DND-41 (cell line): ENCODE results near the gene AP1G2.

Experiments used
- ATAC-seq: fragments of 200-7000 bp; cut with Tn5 transposase; 3 replicates; pipeline ENCODE4 v1.9.1; 2021; ENCODE audit warnings: low read depth; ENCODE audit not compliant: insufficient read depth
- DNase-seq: peaks from one replicate; pipeline ENCODE4 v3.0.0-alpha.2; 2020
- H2AFZ ChIP-seq: 2 replicates; pipeline ENCODE4 v1.6.0; 2012; ENCODE audit warnings: low read depth, low read length
- H3K27ac ChIP-seq: 2 replicates; pipeline ENCODE4 v1.5.1; 2012; ENCODE audit warnings: low read length, inconsistent platforms
- H3K27me3 ChIP-seq: fragments of 200-600 bp; sonication (generic); 2 replicates; pipeline ENCODE4 v1.6.0; 2012; ENCODE audit warnings: low read length, mild to moderate bottlenecking, inconsistent platforms; ENCODE audit not compliant: insufficient read depth, poor library complexity
- H3K36me3 ChIP-seq: 2 replicates; pipeline ENCODE4 v1.5.1; 2012; ENCODE audit warnings: low read length, inconsistent platforms; ENCODE audit not compliant: insufficient read depth
- H3K4me1 ChIP-seq: 2 replicates; pipeline ENCODE4 v1.5.1; 2012; ENCODE audit warnings: mild to moderate bottlenecking, low read length; ENCODE audit not compliant: insufficient read depth
- H3K4me2 ChIP-seq: 2 replicates; pipeline ENCODE4 v1.6.0; 2012; ENCODE audit warnings: mild to moderate bottlenecking, moderate library complexity, low read length, inconsistent platforms; ENCODE audit not compliant: insufficient read depth
- H3K4me3 ChIP-seq, 2 experiments: fragments of 200-600 bp in 1 of 2; shearing (Covaris generic) in 1 of 2; 2 replicates each; pipeline ENCODE4 v1.5.1; 2012 to 2016; ENCODE audit warnings: inconsistent platforms in 2 of 2, low read length in 2 of 2, mild to moderate bottlenecking in 2 of 2, low read depth in 1 of 2, moderate library complexity in 1 of 2
- H3K79me2 ChIP-seq: 2 replicates; pipeline ENCODE4 v1.6.0; 2012; ENCODE audit warnings: low read length, inconsistent platforms; ENCODE audit not compliant: insufficient read depth
- H3K9ac ChIP-seq: 2 replicates; pipeline ENCODE4 v1.6.0; 2012; ENCODE audit warnings: low read depth, mild to moderate bottlenecking, inconsistent platforms, low read length, moderate library complexity
- H3K9me3 ChIP-seq: 2 replicates; pipeline ENCODE4 v1.5.1; 2012; ENCODE audit warnings: low read length, moderate library complexity, mild to moderate bottlenecking, inconsistent platforms; ENCODE audit not compliant: insufficient read depth, severe bottlenecking
- H4K20me1 ChIP-seq: 2 replicates; pipeline ENCODE4 v1.6.0; 2012; ENCODE audit warnings: low read length; ENCODE audit not compliant: insufficient read depth
- CTCF ChIP-seq: IDR thresholded peaks from 2 replicates; pipeline ENCODE4 v1.5.1; 2012; ENCODE audit warnings: borderline replicate concordance, low read length, moderate library complexity, mild to moderate bottlenecking; ENCODE audit not compliant: poor library complexity, severe bottlenecking; ENCODE audit errors: extremely low read depth
- EZH2 ChIP-seq: IDR thresholded peaks from 3 replicates; pipeline ENCODE4 v1.6.1; 2012; ENCODE audit warnings: borderline replicate concordance, low read depth, mild to moderate bottlenecking, moderate library complexity, low read length, inconsistent platforms; ENCODE audit not compliant: severe bottlenecking

AP1G2 gene

GRCh38 chr14:23563473-23564180, 4.0 kb downstream of the AP1G2 start:
- no peak overlapping the region for H3K9ac ChIP-seq
- H3K27me3 ChIP-seq, result no peaks in the 10 kb centered on the region
- H3K79me2 ChIP-seq, result peaks cover 19% of the 10 kb centered on the region
- no peak overlapping the region for H3K4me3 ChIP-seq
- H3K36me3 ChIP-seq, result peaks cover 80% of the 10 kb centered on the region
- no peaks in the 10 kb centered on the region for H3K9me3 ChIP-seq
- no peak overlapping the region for H2AFZ ChIP-seq
- H3K4me2 ChIP-seq, result no peak overlapping the region
- peaks cover 27% of the 10 kb centered on the region for H3K4me1 ChIP-seq
- no peak for DNase-seq
- ATAC-seq, result no peak
- H4K20me1 ChIP-seq, result peaks cover 6% of the 10 kb centered on the region; the same call in 1 of the 2 replicates
- TF ChIP-seq EZH2 (no peak), CTCF (no peak)
- H3K27ac ChIP-seq, result no peak overlapping the region

GRCh38 chr14:23562822-23563472, 4.6 kb downstream of the AP1G2 start:
- Histone ChIP-seq H3K9me3 (no peaks in the 10 kb centered on the region), H3K27me3 (no peaks in the 10 kb centered on the region), H2AFZ (no peak overlapping the region), H3K27ac (no peak overlapping the region), H3K9ac (no peak overlapping the region), H4K20me1 (peaks cover 6% of the 10 kb centered on the region; the same call in 1 of the 2 replicates), H3K4me2 (no peak overlapping the region), H3K79me2 (peaks cover 25% of the 10 kb centered on the region), H3K4me3 (no peak overlapping the region), H3K36me3 (peaks cover 87% of the 10 kb centered on the region), H3K4me1 (peaks cover 25% of the 10 kb centered on the region)
- ATAC-seq, result peak; percentile 44
- TF ChIP-seq CTCF (peak; percentile 93), EZH2 (no peak)
- DNase-seq, result peak; percentile 71

- peaks cover 92% of the 10 kb centered on the region for H3K36me3 ChIP-seq
- H4K20me1 ChIP-seq, result peaks cover 6% of the 10 kb centered on the region; the same call in 1 of the 2 replicates
- TF ChIP-seq EZH2, result no peak
- no peak for TF ChIP-seq CTCF
- H2AFZ ChIP-seq, result no peak overlapping the region
- no peak for DNase-seq
- ATAC-seq, result no peak
- H3K9me3 ChIP-seq, result no peaks in the 10 kb centered on the region
- H3K27ac ChIP-seq, result no peak overlapping the region
- no peak overlapping the region for H3K4me3 ChIP-seq
- H3K27me3 ChIP-seq, result no peaks in the 10 kb centered on the region
- H3K4me2 ChIP-seq, result no peak overlapping the region
- peaks cover 32% of the 10 kb centered on the region for H3K79me2 ChIP-seq
- no peak overlapping the region for H3K9ac ChIP-seq
- H3K4me1 ChIP-seq, result peaks cover 26% of the 10 kb centered on the region
Measured at GRCh38 chr14:23561873-23562821, 5.4 kb downstream of the AP1G2 start.
